H9 (cell line): ENCODE results near the gene TRAPPC2L. TPM values are rescaled to one million over a fixed set of nuclear protein-coding genes. Genes with fewer than 3 reads are reported as not detected.

Source experiments
- DNase-seq: peaks from one replicate; pipeline ENCODE4 v3.0.0-alpha.2; 2017
- H2AFZ ChIP-seq: one replicate; pipeline ENCODE4 v1.6.1; 2013; ENCODE audit warnings: mild to moderate bottlenecking, low read length, control low read depth, moderate library complexity
- H2AK5ac ChIP-seq: 2 replicates; pipeline ENCODE4 v1.6.1; 2013; ENCODE audit warnings: low read length, control low read depth, mixed read lengths; ENCODE audit not compliant: insufficient read length
- H2BK120ac ChIP-seq: one replicate; pipeline ENCODE4 v1.6.1; 2013; ENCODE audit warnings: low read depth, mild to moderate bottlenecking, low read length, control low read depth, inconsistent platforms; ENCODE audit not compliant: poor library complexity, severe bottlenecking
- H2BK12ac ChIP-seq: 2 replicates; pipeline ENCODE4 v1.6.1; 2013; ENCODE audit warnings: low read length, control low read depth, mixed read lengths, low read depth; ENCODE audit not compliant: insufficient read length
- H2BK15ac ChIP-seq: 2 replicates; pipeline ENCODE4 v1.6.1; 2013; ENCODE audit warnings: low read depth, low read length, control low read depth
- H2BK20ac ChIP-seq: one replicate; pipeline ENCODE4 v1.6.1; 2013; ENCODE audit warnings: low read depth, mild to moderate bottlenecking, low read length, control low read depth, inconsistent platforms; ENCODE audit not compliant: poor library complexity, severe bottlenecking
- H2BK5ac ChIP-seq: 2 replicates; pipeline ENCODE4 v1.6.1; 2013; ENCODE audit warnings: low read length, control low read depth, mixed read lengths; ENCODE audit not compliant: insufficient read length
- H3K14ac ChIP-seq: 2 replicates; pipeline ENCODE4 v1.6.1; 2013; ENCODE audit warnings: low read length, control low read depth; ENCODE audit not compliant: insufficient read depth
- H3K18ac ChIP-seq: 2 replicates; pipeline ENCODE4 v1.6.1; 2013; ENCODE audit warnings: low read depth, mild to moderate bottlenecking, mixed read lengths, low read length, control low read depth; ENCODE audit not compliant: insufficient read length
- H3K23ac ChIP-seq: 2 replicates; pipeline ENCODE4 v1.6.1; 2013; ENCODE audit warnings: low read length, control low read depth, mixed read lengths, low read depth; ENCODE audit not compliant: insufficient read length
- H3K23me2 ChIP-seq: 2 replicates; pipeline ENCODE4 v1.6.1; 2013; ENCODE audit warnings: low read depth, mild to moderate bottlenecking, mixed read lengths, low read length, control low read depth; ENCODE audit not compliant: insufficient read length, poor library complexity, severe bottlenecking
- H3K27ac ChIP-seq: 2 replicates; pipeline ENCODE4 v1.5.1; 2013; ENCODE audit warnings: low read length, control low read depth, mixed read lengths, low read depth; ENCODE audit not compliant: insufficient read length
- H3K27me3 ChIP-seq: 2 replicates; pipeline ENCODE4 v1.6.1; 2013; ENCODE audit warnings: low read length, control low read depth, inconsistent platforms; ENCODE audit not compliant: insufficient read depth
- H3K4ac ChIP-seq: 2 replicates; pipeline ENCODE4 v1.6.1; 2013; ENCODE audit warnings: low read depth, mild to moderate bottlenecking, control low read depth, inconsistent platforms, low read length, moderate library complexity
- H3K4me1 ChIP-seq: 2 replicates; pipeline ENCODE4 v1.6.1; 2013; ENCODE audit warnings: low read length, control low read depth, inconsistent platforms; ENCODE audit not compliant: insufficient read depth
- H3K4me2 ChIP-seq: 2 replicates; pipeline ENCODE4 v1.6.1; 2013; ENCODE audit warnings: low read length, control low read depth, mixed read lengths; ENCODE audit not compliant: insufficient read length, insufficient read depth
- H3K56ac ChIP-seq: 2 replicates; pipeline ENCODE4 v1.6.1; 2013; ENCODE audit warnings: low read depth, mild to moderate bottlenecking, mixed read lengths, low read length, control low read depth; ENCODE audit not compliant: insufficient read length
- H3K79me1 ChIP-seq: 2 replicates; pipeline ENCODE4 v1.6.1; 2013; ENCODE audit warnings: low read depth, mild to moderate bottlenecking, moderate library complexity, low read length, control low read depth, inconsistent platforms; ENCODE audit not compliant: insufficient read depth, poor library complexity, severe bottlenecking
- H3K79me2 ChIP-seq: 2 replicates; pipeline ENCODE4 v1.6.1; 2013; ENCODE audit warnings: low read length, control low read depth, inconsistent platforms; ENCODE audit not compliant: insufficient read depth
- H3K9ac ChIP-seq: 2 replicates; pipeline ENCODE4 v1.6.1; 2013; ENCODE audit warnings: low read length, control low read depth, mixed read lengths; ENCODE audit not compliant: insufficient read length; ENCODE audit errors: extremely low read depth
- H3K9me3 ChIP-seq: one replicate; pipeline ENCODE4 v1.6.1; 2013; ENCODE audit warnings: low read depth, low read length, inconsistent platforms; ENCODE audit not compliant: control insufficient read depth
- H3T11ph ChIP-seq: one replicate; pipeline ENCODE4 v1.6.1; 2013; ENCODE audit warnings: mild to moderate bottlenecking, low read length, control low read depth, inconsistent platforms
- H4K20me1 ChIP-seq: one replicate; pipeline ENCODE4 v1.6.1; 2013; ENCODE audit not compliant: control insufficient read depth, insufficient read length, insufficient read depth
- H4K5ac ChIP-seq: 2 replicates; pipeline ENCODE4 v1.6.1; 2013; ENCODE audit warnings: low read depth, mild to moderate bottlenecking, mixed read lengths, low read length, control low read depth; ENCODE audit not compliant: insufficient read length
- H4K8ac ChIP-seq: replicated peaks from 2 replicates; pipeline ENCODE4 v1.6.1; 2013; ENCODE audit warnings: low read length, control low read depth, mixed read lengths, low read depth; ENCODE audit not compliant: insufficient read length
- H4K91ac ChIP-seq: 2 replicates; pipeline ENCODE4 v1.6.1; 2013; ENCODE audit warnings: low read depth, mild to moderate bottlenecking, moderate library complexity, mixed read lengths, low read length, control low read depth; ENCODE audit not compliant: insufficient read length
- H3K27ac Mint-ChIP-seq, 3 experiments: 2 replicates in 2 of 3; 3 replicates in 1 of 3; pipeline ENCODE4 v1.8.0; 2020 to 2021; ENCODE audit warnings: mixed read lengths in 3 of 3, mild to moderate bottlenecking in 1 of 3, moderate library complexity in 1 of 3
- H3K27me3 Mint-ChIP-seq: 2 replicates; pipeline ENCODE4 v1.8.0; 2021; ENCODE audit warnings: low read depth, mild to moderate bottlenecking, moderate library complexity, mixed read lengths
- H3K36me3 Mint-ChIP-seq, 3 experiments: 2 replicates in 2 of 3; 3 replicates in 1 of 3; pipeline ENCODE4 v1.8.0; 2020 to 2021; ENCODE audit warnings: low read depth in 3 of 3, mixed read lengths in 3 of 3; ENCODE audit not compliant: insufficient read depth in 1 of 3
- H3K4me1 Mint-ChIP-seq, 2 experiments: 2 replicates each; pipeline ENCODE4 v1.8.0; 2020; ENCODE audit warnings: mixed read lengths in 2 of 2
- H3K4me3 Mint-ChIP-seq, 2 experiments: 2 replicates in 1 of 2; 3 replicates in 1 of 2; pipeline ENCODE4 v1.8.0; 2020 to 2021; ENCODE audit warnings: mild to moderate bottlenecking in 2 of 2, mixed read lengths in 2 of 2, moderate library complexity in 1 of 2
- H3K9me3 Mint-ChIP-seq, 2 experiments: 2 replicates in 1 of 2; 3 replicates in 1 of 2; pipeline ENCODE4 v1.8.0; 2020; ENCODE audit warnings: mild to moderate bottlenecking in 2 of 2, mixed read lengths in 2 of 2, moderate library complexity in 1 of 2
- CTCF ChIP-seq: fragments of 200-600 bp; sonication (generic); conservative IDR thresholded peaks from 3 replicates; pipeline ENCODE4 v1.8.0; 2021; ENCODE audit warnings: antibody characterized with exemption, mild to moderate bottlenecking
- WGBS: extraction: QIAGEN DNeasy Blood & Tissue Kit; methylation state at CpG from one replicate; pipeline ENCODE4 v1.1.7; 2013; ENCODE audit warnings: missing lambda C conversion rate, low lambda C conversion rate, mixed read lengths; ENCODE audit not compliant: insufficient read length; ENCODE audit errors: extremely low coverage; 5-methylcytosine and 5-hydroxymethylcytosine counted together
- total RNA-seq: library from RNA; stranded (reverse); gene quantifications from 2 replicates; pipeline ENCODE4 v1.2.1, GENCODE V29; 2021

Gene TRAPPC2L
- total RNA-seq, 1 experiment from 2014 or later = 90.3 TPM

- no peaks in the 10 kb centered on the region for H3K9me3 ChIP-seq
- H2AFZ ChIP-seq = no peak overlapping the region
- no peak overlapping the region for H3K4me3 Mint-ChIP-seq
- no peak overlapping the region for H4K91ac ChIP-seq
- no peak overlapping the region for H3K27ac Mint-ChIP-seq
- peaks cover 0 to 6% of the 10 kb centered on the region in 2 experiments; a peak in 2 of 5 replicates for H3K9me3 Mint-ChIP-seq
- no peak for DNase-seq
- H3K18ac ChIP-seq = no peak overlapping the region
- H3K79me2 ChIP-seq = no peaks in the 10 kb centered on the region
- H2BK5ac ChIP-seq = no peak overlapping the region
- no peak overlapping the region for H3K56ac ChIP-seq
- H3T11ph ChIP-seq = no peak overlapping the region
- H4K5ac ChIP-seq = no peak overlapping the region
- no peak for TF ChIP-seq CTCF
- no peak overlapping the region for H2BK20ac ChIP-seq
- no peak overlapping the region for H2BK12ac ChIP-seq
- H3K4ac ChIP-seq = no peak overlapping the region
- no peaks in the 10 kb centered on the region for H3K23me2 ChIP-seq
- no peak overlapping the region for H2BK15ac ChIP-seq
- no peak overlapping the region for H3K4me2 ChIP-seq
- H3K4me1 Mint-ChIP-seq = no peaks in the 10 kb centered on the region
- H3K27ac ChIP-seq = no peak overlapping the region
- H3K36me3 Mint-ChIP-seq = peaks cover 8 to 19% (median 12%) of the 10 kb centered on the region in 3 experiments; a peak in 6 of 7 replicates
- no peak overlapping the region; the same call in 1 of the 2 replicates for H3K14ac ChIP-seq
- H3K27me3 Mint-ChIP-seq = no peaks in the 10 kb centered on the region
- no peaks in the 10 kb centered on the region for H3K4me1 ChIP-seq
- no peaks in the 10 kb centered on the region for H4K20me1 ChIP-seq
- no peak overlapping the region for H2AK5ac ChIP-seq
- no peaks in the 10 kb centered on the region for H3K27me3 ChIP-seq
- no peak overlapping the region for H3K9ac ChIP-seq
- no peak overlapping the region for H2BK120ac ChIP-seq
- no peak overlapping the region for H4K8ac ChIP-seq
- no peaks in the 10 kb centered on the region for H3K79me1 ChIP-seq
- no CpG with 5 or more reads among the region's 21 CpGs for WGBS
- no peak overlapping the region for H3K23ac ChIP-seq
Measured at GRCh38 chr16:88848557-88848956, 8.4 kb upstream of the TRAPPC2L start.
